HG03095 (cell line): ENCODE data around the gene USP2.
"Not testable (repeated sequence)": the region's sequence is repeated elsewhere in the genome, so short reads cannot be mapped to it uniquely, and the experiment has no call there.

Source experiments
- ATAC-seq: cut with Tn5 transposase; IDR thresholded peaks from one replicate; pipeline ENCODE4 v1.9.1; 2021; ENCODE audit warnings: moderate library complexity; ENCODE audit not compliant: unreplicated experiment

The USP2 gene

GRCh38 chr11:119414734-119415133, 33.2 kb upstream of the USP2 start:
- no peak for ATAC-seq

GRCh38 chr11:119414321-119414720, 32.8 kb upstream of the USP2 start:
- ATAC-seq: no peak

GRCh38 chr11:119412072-119412471, 30.6 kb upstream of the USP2 start:
- no peak for ATAC-seq

GRCh38 chr11:119410501-119410900, 29.0 kb upstream of the USP2 start:
- no peak for ATAC-seq

DNA sequence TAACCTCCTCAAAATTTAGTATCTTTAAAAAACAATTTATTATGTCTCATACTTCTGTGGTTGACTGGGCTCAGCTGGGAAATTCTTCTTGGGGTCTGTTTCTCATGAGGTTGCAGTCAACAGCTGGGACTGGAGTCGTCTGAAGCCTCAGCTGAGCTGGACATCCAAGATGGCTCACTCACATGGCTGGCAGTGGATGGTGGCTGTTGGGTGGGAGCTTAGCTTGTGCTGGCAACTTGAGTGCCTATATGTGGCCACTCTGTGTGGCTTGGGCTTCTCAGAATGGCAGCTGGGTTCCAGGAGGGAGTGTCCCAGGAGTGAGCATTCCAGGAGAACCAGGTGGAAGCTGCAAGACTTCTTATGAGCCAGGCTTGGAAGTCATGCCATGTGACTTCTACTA, 28.2 kb upstream of the USP2 start:
- ATAC-seq: no peak

GRCh38 chr11:119406005-119406404, 24.5 kb upstream of the USP2 start:
- ATAC-seq: no peak

- ATAC-seq: not testable (repeated sequence)
These were observed 24.0 kb upstream of the USP2 start for GRCh38 chr11:119405448-119405847.

- no peak for ATAC-seq
These were observed 23.4 kb upstream of the USP2 start for GRCh38 chr11:119404872-119405271.

DNA sequence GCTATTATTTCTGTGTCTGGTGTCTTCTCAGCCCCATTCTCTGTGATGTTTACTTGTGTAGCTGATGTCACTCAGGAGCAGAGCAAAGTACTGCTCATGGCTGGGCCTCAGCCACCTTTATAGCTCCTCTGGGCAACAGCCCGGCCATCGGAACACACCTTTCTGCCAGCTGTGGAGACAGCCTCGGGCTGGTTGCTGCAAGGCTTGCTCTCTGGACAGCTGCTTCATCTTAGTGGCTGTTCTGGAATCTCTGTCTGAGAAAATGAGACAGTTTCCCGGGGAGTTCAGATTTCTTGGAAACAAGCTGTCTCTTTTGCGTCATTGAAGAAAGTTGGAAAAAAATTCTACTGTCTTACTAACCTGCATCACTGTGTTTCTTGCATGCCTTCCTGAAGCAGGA, 21.5 kb upstream of the USP2 start:
- no peak for ATAC-seq

DNA sequence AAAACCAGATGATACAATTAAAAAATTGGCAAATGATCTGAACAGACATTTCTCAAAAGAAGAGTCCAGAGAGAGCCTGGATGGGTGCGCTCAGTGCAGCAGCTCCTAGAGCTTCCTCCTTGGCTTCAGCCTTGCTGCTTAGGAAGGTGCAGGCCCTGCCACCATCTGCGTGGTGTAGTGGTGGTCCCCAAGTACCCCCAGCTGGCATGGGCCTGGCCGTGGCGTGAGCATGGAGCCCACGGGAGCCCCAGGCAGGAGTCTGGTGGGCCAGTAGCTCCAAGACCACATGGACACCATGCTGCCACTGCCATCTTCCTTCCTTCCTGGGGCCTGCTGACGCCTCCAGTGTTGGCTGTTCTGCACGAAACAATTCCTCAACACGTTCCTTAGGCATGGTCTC, 21.0 kb upstream of the USP2 start:
- ATAC-seq: no peak

DNA sequence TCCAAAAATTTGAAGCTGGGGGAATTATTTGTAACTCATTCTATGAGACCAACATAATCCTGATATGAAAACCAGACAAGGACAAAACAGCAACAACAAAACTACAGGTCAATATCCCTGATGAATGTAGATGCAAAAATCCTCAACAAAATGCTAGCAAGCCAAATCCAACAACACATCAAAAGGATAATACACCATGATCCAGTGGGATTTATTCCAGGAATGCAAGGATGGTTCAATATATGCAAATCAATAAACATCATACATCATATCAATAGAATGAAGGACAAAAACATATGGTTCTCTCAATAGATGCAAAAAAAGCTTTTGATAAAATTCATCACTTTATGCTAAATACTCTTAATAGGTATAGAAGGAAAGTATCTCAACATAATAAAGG, 19.4 kb upstream of the USP2 start:
- no peak for ATAC-seq

- no peak for ATAC-seq
These were observed 16.2 kb upstream of the USP2 start for GRCh38 chr11:119397740-119398139.

DNA sequence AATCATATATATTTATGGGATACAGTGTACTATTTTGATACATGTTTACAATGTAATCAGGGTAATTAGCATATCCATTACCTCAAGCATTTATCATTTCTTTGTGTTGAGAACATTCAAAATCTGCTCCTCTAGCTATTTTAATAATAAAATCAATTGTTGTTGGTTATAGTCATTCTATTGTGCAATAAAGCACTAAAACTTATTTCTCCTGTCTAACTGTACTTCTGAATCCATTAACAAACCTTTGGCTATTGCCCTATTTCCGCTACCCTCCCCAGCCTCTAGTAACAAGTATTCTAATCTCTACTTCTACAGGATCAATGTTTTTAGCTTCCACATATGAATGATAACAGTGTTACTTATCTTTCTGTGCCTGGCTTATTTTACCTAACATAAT, 15.3 kb upstream of the USP2 start:
- no peak for ATAC-seq

GRCh38 chr11:119391275-119391674, 9.8 kb upstream of the USP2 start:
- ATAC-seq: no peak

- no peak for ATAC-seq
These were observed 8.2 kb upstream of the USP2 start for GRCh38 chr11:119389611-119390254.

DNA sequence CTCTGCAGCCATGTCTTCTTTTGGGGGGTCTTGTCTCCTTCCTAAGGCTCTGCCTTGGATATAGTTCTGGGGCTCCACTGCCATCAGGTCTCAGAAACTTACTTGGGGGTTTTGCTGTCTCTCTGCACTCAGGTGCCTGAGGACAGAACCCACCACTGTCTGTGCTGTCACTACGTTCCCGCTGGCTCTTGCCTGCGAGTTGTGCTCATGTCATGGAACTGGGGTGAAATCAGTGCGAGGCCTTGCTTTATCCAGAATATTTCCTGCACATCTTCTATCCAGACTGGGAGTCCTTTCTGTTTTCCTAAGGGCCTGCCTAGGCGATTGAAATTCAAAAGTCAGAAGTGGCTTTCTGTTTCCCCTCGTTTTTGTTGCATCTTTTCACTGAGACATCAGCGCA, 6.6 kb upstream of the USP2 start:
- no peak for ATAC-seq

GRCh38 chr11:119384332-119384731, 2.8 kb upstream of the USP2 start:
- no peak for ATAC-seq

- not testable (repeated sequence) for ATAC-seq
These were observed 1.0 kb upstream of the USP2 start for GRCh38 chr11:119382513-119382912.

DNA sequence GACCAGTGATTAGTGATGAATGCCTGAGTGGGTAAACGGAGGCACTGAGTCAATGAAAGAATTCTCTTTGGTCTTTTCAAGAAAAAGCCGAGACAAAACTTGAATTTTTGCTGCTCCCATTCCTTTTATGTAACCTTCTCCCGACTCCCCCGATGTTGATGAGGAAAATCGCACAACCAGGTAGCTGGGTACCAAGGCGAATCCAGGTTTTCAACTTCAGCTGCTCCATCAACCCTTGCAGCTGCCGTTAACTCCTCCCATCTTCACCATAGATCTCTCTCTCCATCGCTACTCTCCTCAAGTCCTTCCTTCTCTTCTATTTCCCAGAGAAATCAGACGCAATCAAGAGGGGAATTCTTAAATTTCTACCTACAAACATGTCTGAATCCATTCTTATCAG, 611 bp upstream of the USP2 start:
- ATAC-seq: no peak

DNA sequence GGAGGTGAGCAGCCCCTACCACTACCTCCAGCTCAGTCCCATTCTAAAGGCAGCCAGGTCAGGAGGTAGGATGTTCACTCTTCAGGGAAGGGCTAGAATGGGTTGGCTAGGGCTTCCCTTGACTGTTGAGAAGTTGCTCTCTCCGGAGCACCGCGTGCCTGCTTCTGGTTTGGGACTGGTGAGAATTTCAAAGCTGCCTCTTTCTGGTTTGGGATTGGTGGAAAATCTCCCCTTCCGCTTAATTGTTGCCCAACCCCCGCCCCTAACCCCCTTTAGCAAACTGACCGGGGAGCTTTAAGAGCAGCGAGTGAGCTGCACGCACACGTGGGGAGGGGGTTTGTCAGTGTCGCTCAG, 686 bp downstream of the USP2 start:
- no peak for ATAC-seq

DNA sequence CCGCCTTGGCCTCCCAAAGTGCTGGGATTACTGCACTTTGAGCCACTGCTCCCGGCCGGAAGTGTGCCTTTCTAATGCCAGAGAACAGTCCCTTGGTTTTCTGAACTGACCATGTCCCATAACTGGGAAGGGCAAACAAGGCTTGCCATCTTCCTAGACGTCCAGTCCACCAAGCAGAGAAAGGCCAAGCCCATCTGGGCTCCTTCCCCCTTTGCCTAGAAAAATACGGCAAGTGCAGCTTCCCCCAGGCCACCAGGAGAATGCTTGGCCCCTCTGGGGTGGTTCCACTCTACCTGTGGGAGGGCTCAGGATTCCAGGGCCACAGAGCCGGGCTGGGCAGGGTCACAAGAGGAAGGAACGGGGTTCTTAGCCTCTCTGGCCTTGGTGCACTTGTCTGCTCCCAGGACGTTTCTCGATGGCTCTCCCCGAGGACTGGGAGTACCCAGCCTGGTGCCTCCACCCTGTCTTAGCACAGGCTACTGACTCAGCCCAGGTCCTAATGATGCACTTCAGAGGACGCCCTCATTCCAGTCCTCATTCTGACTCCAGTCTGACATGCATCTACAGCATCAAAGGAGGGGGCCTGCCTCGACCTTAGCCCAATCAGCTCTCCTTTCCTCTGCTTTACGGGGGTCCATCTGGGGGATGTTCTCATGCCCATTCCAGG, 1.2 kb downstream of the USP2 start:
- ATAC-seq: no peak

GRCh38 chr11:119378851-119379465, 2.5 kb downstream of the USP2 start:
- no peak for ATAC-seq
